ENCODE results near the gene AP5Z1.
A peak's percentile ranks its signal among the peaks of the same experiment; 100 is the strongest.

GRCh38 chr7:4738711-4739527 is 36.5 kb upstream of the AP5Z1 start:
- peak; percentile 11 to 18 for TF ChIP-seq CTCF (conservative IDR thresholded peaks at IDR 0.05 in 1 of 2, IDR thresholded peaks at IDR 0.05 in 1 of 2; ENCODE audit: low read depth in 1 of 2, low read length in 2 of 2)
- no peak for TF ChIP-seq EZH2 (IDR thresholded peaks at IDR 0.05; ENCODE audit: low read length, missing control alignments)
